NCI-H526 treated with DMSO at 0.1 percent for 48 hours (cell line): ENCODE measurements around the gene CNGB1.
"Not testable (repeated sequence)": the region's sequence is repeated elsewhere in the genome, so short reads cannot be mapped to it uniquely, and the experiment has no call there.

Experiments
- DNase-seq: peaks from one replicate; lab custom pipeline; 2025; lab: John Stamatoyannopoulos, UW

The CNGB1 gene

DNA sequence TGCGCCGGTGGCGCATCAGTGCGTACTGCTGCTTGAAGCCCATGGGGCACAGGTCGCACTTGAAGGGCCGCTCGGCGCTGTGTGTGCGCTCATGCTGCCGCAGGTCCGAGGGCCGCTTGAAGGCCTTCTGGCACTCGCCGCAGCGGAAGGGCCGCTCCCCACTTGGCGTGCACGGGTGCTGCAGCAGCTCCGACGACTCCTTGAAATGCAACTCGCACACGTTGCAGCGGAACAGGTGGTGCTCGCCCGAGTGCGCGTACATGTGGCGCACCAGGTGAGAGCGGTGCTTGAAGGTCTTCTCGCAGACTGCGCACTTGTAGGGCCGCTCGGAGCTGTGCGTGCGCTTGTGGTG, 26.2 kb upstream of the CNGB1 start:
- DNase-seq, result no peak

DNA sequence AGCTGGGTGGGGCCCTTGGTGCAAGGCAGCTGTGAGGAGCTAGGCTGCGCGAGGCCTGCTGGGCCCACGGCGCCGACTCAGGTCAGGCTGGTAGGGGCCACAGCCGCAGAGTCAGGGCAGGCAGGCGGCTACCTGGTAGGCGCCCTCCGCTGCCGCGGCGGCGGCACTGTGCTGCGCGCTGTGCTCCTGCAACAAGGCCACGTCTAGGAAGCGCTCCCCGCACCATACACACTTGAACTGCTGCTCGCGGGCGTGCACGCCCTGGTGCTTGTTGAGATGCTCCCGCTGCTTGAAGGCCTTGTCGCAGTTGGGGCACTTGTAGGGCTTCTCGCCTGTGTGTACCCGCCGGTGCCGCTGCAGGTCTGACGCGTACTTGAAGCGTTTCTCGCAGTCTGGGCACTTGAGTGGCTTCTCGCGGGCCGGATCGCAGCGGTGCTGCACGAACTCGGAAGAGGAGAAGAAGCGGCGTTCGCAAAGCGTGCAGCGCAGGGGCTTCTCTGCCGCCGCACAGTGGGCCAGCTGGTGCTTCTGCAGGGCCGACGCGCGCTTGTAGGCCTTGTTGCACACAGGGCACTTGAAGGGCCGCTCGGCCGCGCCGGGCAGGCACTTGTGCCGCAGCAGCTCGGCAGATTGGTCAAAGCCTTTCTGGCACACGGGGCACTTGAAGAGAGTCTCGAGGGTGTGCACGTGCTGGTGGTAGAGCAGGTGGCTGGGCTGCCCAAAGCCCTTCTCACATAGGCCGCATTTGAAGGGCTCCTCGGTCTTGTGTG, 25.7 kb upstream of the CNGB1 start:
- DNase-seq, result no peak

- DNase-seq, result no peak
Measured at GRCh38 chr16:57995721-57996405, 24.9 kb upstream of the CNGB1 start.

GRCh38 chr16:57994778-57995177, 23.9 kb upstream of the CNGB1 start:
- no peak for DNase-seq

- no peak for DNase-seq
Measured at GRCh38 chr16:57994361-57994760, 23.4 kb upstream of the CNGB1 start.

GRCh38 chr16:57993897-57994296, 23.0 kb upstream of the CNGB1 start:
- DNase-seq, result no peak

DNA sequence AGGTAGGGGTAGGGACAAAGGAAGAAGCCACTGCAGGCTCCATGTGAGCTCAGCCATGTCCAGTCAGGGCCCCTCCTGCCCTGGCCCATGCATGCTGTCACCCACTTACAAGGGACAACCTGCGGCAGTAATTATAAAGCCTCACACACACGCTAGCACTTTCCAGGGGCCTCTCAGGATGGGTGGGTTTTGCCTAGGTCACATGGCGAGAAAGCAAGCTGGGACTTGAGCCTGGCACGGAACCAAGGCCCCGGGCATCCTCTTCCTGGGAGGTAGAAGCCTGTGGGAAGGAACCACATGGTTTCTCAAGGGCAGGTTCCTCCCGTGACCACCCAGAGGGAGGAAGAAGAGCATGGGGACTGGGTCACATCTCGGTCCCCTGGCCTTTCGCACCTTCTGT, 22.5 kb upstream of the CNGB1 start:
- DNase-seq, result no peak

- no peak for DNase-seq
Measured at GRCh38 chr16:57992084-57992483, 21.2 kb upstream of the CNGB1 start.

GRCh38 chr16:57991551-57992059, 20.7 kb upstream of the CNGB1 start:
- DNase-seq, result no peak

DNA sequence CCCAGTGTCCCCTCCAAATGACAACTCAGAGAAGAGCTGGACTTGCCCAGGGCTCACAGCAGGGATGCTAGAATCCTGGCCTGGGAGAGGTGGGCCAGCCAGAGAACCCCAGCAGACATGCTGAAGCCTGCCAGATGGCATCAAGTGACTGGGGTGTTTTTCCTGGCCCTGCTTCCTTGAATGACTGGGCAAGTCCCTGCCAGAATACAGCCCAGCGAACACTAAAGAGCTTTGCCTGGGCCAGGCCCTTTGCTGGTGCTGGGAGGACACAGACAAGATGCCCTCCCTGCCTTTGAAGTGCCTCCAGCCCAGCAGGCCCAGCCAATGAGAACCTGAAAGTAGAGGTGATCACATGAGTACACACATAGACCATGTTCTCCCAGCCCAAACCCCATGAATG, 18.0 kb upstream of the CNGB1 start:
- no peak for DNase-seq

DNA sequence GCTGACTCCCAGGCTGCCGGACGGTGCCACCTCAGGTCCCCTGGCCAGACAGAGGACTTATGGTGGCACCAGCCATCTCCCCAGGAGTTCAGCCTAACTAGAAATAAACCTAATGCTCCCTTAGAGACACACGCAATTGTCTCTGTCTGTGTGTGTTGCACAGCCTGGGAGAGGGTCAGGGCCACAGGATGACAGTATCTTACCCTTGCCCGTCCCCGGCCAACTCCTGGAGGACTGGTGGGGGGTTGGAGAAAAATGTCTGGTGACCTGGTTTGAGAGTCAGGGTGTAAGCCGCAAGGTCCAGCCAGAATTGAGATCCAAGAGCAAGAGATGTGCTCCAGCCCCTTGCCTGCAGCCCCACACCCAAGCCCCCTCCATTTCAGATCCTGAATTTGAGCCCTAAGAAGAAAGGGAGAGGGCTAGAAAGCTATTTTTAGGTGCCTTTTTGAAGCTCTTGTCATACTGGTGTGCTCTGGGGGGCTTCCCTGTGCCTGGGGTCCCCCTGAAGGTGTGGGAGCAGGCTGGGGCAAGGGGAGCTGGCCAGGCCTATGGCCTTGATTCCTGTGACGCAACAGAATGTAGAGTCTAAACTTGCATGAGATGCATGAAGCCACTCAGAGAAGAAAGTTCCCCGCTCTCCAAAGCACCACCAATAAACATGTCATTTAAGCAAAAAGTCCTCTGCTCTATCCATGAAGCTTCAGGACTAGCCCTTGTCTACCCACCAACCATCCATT, 16.7 kb upstream of the CNGB1 start:
- DNase-seq, result no peak

GRCh38 chr16:57986196-57986595, 15.3 kb upstream of the CNGB1 start:
- no peak for DNase-seq

DNA sequence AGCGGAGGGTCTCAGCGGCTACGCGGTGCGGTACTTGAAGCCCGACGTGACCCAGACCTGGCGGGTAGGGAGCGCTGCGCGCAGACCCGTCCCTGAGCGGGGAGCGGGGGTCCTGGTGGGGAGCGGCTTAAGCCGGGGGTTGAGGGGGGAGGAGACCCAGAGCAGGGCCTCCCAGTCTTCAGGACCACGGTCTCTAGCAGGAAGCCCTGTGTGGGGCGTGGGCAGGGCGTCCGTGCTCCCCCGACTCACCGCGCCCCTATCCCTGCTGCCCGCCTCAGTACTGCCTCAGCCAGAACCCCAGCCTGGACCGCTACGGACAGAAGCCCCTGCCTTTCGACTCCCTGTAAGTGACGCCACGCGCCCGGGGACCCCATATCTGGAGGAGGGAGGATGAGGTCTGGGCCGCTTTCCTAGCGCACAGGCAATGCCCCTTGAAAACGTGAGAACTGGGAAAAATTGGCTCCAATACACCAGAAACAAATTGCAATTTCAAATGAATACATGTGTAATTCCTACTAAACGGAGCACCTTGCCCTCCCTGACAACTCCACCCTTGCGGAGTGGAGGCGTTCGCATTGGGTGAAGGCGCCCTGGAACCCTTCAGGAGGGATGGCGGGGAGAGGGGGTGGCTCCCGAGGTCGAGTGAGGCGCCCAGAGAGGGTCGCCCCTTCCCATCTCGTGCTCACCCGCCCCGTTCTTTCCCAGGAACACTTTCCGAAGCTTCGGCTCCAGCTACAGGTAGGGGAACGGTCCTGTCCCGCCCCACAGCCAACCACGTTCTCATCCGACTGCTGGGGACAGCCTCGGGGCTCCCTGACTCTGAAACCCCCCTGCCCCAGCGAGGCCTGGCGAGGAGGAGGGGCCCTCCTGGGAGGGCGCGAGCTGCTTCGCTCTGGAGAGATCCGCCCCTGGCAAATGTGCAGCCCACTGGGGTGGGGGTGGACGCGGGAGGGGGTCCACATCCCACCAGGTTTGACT, 14.6 kb upstream of the CNGB1 start:
- no peak for DNase-seq

GRCh38 chr16:57984443-57985203, 13.7 kb upstream of the CNGB1 start:
- DNase-seq, result peak; percentile 52

DNA sequence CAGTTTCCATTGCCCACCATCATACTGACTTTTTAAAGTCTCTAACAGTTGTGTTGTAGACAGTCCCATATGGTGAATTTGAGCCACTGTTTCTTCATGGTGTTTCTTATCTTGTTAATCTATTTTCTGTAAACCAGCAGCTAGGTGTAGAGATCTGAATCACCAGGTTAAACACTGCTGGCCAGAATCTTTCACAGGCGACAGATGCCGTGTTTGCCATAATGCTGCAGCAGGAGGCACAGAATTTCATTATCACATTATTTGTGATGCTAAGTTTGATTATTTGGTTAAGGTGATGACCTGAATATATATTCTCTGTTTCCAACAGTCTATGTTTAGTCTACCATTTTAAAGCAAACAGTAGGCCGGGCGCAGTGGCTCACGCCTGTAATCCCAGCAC, 11.5 kb upstream of the CNGB1 start:
- no peak for DNase-seq

- no peak for DNase-seq
Measured at GRCh38 chr16:57981636-57982035, 10.7 kb upstream of the CNGB1 start.

GRCh38 chr16:57979006-57979585, 8.2 kb upstream of the CNGB1 start:
- no peak for DNase-seq

DNA sequence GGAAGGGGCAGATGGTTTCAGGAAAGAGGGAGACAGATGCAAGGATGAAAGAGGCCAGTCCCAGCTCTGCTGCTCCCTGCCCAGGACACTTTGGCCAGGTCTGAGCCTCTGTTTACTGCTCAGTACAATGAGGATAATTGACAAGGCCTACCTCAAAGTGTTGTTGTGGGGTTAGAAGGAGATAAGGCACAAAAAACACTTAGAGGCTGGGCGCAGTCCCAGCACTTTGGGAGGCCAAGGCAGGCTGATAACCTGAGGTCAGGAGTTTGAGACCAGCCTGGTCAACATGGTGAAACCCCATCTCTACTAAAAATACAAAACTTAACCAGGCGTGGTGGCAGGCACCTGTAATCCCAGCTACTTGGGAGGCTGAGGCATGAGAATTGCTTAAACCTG, 7.1 kb upstream of the CNGB1 start:
- DNase-seq, result not testable (repeated sequence)

GRCh38 chr16:57977418-57978069, 6.6 kb upstream of the CNGB1 start:
- no peak for DNase-seq

DNA sequence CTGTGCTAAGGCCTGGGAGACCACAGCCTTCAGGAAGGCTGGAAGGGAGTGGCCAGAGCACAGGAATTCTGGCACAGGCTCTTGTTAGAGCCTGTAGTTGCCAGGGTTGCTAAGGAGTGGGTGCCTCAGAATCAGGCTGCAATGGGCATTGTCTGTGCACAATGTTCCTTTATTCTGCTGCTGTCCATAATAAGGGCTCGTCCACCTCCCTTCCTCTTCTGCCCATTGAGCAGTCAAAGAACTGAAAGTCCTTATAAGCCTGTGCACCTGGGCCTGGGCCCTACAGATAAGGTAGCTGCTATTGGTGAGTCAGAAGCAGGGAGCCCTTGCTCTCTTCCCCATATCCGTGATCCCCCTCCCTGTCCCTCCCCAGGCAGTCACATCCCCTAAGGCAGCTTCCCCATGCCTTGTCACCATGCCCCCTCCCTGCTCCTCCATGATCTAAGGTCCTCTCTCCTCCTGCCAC, 5.4 kb upstream of the CNGB1 start:
- no peak for DNase-seq
